GM03348 (cell line): ENCODE results near the gene TET2.

Source experiments
- DNase-seq: peaks from one replicate; pipeline ENCODE4 v3.0.0; 2012; ENCODE audit warnings: low spot score

The TET2 gene

DNA sequence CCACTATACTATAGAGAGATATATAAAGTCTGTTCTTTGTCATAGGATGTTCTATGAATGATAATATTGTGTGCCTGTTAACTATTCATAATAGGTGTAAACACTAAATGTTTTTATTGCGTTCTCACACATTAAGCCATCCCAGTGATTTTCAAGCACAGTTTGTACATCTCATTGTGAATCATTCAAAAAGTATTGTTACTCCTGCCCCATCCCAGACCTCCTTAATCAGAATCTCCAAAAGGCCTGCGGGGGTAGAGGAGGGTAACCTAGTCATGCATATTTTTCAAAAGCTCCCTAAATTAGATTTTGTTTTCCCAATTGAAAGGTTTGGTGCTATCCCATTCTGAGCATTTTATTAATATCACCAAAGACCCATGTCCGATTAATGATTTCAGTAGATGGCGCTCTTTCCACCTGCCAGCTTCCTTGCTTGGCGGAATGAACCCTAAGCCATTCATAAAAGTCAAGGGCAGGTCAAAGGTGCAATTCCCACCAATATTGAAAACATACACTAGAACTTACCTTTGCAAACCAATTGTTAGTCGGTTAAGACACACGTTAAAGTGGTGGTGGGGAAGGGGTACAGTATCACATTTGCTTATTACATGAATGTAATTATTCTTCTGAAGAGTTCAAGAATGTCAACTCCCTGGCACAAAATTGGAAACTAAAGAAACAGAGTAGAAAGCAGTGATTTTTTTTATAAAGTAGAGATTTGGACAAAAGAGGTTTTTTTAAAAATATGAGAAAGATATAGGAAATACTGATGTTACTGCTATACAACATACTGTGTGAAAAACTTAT is 5.8 kb upstream of the TET2 start:
- peak; percentile 48 for DNase-seq

DNA sequence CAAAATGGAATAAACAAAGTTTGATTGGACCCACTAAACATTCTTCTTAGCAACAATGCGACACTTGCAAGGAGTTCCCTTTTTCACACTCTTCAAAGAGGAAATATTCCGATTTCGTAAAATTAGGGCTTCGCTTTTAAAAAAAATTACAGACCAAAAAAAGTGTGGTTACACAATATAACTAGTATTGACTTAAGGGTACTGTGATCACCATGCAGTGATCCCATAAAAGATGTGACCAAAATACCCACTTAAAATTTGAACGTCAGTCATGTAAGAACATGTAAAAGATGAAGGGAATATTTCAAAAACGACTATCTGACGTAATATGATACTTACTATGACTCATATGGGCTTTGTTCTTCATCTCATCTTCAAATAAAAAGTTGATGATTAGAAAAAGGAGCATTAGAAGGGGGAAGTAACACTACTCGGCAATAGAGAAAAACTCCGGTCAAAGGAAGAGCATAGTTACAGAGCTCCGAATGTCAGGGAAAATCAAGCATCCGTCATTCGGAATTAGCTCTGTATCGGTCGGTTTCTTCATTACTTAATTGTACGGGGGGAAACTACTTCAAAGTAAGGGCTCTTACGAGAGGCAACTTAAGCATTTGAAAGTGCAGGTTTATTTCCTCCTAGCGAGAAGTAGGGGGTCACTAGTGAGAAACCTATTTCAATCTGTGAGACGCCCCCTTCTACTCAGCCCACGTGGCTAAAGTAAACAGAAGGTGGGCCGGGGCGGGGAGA is 1.3 kb upstream of the TET2 start:
- no peak for DNase-seq

- no peak for DNase-seq
Measured at GRCh38 chr4:105145903-105146275, 787 bp upstream of the TET2 start.

DNA sequence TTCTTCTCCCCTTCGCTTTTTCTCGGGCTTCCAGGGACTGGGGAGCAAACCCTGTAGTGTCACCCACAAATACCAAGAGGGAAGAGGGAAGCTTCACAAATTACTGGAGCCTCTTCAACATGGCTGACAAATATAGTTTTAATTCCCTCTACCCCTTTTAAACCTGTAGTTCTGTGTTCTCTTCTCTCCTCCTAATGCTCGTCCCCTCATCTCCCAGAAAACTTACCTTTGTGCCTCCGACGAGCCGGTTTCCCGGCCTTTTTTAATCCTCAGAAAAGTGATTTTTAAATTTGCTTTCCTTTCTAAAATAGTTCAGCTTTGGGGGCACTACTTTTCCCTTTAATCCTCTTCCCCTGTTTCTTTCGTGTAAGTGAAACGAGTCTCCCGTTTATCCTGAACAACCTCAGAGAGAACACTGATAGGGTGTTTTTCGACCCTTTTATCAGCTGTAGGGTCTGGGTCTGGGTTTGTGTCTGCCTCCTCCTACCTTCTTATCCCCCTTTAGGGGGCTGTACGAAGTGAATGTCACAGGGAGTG is 408 bp downstream of the TET2 start:
- no peak for DNase-seq

DNA sequence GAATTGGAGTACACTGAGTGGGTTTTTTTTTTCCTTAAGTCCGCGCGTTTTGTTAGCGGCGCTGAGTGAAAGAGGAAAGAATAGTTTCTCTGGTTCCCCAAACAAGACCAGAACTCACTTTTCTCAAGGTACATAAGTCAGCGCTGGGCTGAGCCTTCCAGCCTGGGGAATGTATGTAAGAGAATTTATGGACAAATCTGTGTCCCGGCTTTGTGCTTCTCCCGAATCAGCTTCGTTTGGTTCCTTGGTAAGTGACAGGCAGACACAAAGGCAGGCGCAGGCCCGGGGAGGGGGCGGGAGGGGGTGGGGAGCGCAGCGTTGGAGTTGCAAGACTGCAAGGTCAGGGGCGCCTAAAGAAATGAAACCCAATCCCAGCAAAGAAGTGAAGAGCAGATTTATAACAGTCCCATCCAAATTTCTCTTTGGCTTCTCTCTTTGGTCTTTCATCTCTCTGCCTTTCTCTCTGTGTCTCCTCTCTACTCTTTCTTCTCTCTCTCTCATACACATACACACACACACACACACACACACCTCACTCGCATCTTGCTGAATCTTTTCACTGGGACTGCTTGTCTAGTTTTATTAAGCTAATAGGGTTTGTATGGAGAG is 981 bp downstream of the TET2 start:
- DNase-seq: peak; percentile 30

DNA sequence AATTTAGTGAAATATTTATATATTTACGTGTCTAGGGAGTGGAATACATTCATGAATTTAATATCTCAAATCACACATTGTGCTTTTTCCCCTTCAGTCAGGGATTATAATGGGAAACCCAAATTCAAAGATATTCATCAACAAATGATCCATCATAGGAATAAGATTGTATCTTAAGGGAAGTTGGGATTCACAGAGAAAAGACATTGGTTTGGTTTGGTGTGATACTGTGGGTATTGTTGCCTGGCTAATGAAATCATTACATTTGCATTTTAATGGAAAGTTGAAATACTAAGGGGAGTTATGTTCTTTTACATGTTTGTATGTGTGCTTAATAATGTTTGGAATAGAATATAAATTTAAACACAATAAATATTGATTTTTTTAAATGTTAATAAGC is 1.7 kb downstream of the TET2 start:
- DNase-seq: no peak

DNA sequence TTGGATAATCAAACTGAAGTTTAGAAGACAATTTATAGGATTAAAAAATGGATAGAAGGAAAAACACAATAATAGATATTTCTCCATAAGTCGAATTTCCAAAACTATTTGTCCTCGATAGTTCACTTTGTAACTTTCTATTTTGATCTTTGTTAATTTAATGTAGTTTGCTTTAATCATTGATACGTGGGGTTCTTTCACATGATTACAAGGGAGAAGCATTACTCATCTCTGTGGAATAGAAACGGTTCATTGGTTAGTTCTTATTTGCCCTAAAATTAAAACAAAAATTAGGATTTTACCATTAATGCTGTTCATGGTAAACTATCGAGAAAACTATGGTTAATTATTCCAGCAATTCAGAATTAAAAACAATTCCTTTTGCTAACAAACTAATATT is 2.1 kb downstream of the TET2 start:
- DNase-seq: peak; percentile 14

- no peak for DNase-seq
Measured at GRCh38 chr4:105149771-105150170, 3.1 kb downstream of the TET2 start.

- no peak for DNase-seq
Measured at GRCh38 chr4:105150503-105150902, 3.8 kb downstream of the TET2 start.

- no peak for DNase-seq
Measured at GRCh38 chr4:105153749-105154148, 7.1 kb downstream of the TET2 start.

- DNase-seq: no peak
Measured at GRCh38 chr4:105154576-105154975, 7.9 kb downstream of the TET2 start.

DNA sequence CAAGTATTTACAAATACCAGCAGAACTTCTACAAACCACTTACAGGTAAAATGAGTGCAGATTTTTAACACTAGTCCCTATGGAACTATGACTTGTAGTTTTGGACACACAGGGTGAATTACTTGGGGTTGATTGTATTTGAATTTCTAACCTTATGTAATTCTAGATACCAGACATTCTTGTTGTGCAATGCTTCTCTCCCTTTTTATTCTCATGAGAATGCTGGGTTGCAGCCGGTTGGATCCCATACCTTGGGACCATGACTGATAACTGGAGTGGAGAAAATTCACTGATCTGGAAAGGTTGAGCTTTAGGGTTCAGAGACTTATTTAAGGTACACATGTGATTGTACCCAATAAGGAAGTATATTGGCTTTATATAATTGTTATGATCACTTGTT is 8.8 kb downstream of the TET2 start:
- DNase-seq: peak; percentile 21

DNA sequence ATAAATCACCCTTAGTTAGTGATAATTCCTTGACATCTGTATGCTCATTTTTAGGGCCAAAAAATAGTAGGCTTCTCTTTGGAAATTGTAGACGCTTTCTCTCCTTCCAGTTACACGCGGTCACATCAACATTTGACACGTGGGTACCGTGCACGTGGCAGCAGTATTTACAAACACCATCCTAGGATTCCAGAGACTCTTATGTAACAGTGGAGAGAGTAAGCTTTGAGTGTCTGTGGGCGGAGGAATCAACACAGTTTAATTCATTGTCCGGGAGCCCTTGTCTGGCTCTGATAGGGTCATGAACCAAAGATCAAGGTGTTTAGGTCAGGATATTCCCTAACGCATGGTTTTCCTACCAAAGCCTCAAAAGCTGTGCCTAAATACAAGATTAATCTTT is 12.2 kb downstream of the TET2 start:
- no peak for DNase-seq

DNA sequence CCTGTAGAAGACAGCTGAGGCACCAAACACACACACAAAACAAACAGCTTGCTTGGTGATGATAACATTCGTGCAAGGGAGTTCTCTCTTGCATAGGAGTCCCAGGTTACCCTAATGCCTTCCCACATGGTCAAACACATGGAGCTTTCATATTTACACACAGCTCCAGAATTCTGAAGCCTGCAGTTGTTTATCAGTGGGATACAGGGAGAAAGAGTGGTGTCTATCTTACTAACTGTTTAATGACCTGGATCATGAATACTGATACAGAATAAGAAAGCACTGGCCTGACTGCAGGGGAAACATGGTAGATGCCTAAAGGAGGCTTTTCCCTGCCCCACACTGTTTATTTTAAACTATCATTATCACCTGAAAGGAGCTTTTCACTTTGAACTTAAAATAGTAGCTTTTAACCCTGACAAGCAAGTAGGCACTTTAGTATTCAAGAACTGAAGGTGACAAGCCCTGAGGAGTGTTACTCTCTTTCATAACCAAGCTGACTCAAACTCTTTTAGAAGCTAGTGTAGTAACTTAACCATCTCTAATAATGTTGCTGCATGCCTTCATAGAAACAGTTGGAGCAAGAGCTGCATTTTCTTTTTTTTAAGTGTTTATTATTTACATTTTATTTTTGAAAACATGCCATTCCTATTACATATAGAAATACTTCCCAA is 15.6 kb downstream of the TET2 start:
- DNase-seq: no peak

GRCh38 chr4:105164548-105164947 is 17.9 kb downstream of the TET2 start:
- DNase-seq: no peak

- no peak for DNase-seq
Measured at GRCh38 chr4:105166066-105166465, 19.4 kb downstream of the TET2 start.

DNA sequence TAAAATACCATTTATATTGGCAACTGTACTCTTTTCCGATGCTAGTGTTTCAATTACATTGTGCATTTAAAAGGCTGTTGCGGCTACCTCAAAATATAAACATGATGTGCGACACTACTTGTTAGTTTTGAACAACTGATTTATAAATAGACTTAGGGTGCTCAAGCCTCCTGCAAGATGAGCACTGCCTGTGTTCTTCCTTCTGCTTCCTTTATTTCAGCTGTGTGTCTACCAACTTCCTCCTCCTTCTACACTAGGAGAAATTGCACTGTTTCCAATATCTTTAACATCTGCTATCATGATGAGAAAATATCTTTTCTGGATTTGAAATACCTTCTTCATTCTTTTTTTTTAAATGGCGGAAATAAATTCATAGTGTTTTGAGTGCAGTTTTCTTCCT is 24.0 kb downstream of the TET2 start:
- DNase-seq: no peak

- no peak for DNase-seq
Measured at GRCh38 chr4:105171912-105172311, 25.2 kb downstream of the TET2 start.

- DNase-seq: no peak
Measured at GRCh38 chr4:105174098-105174497, 27.4 kb downstream of the TET2 start.

DNA sequence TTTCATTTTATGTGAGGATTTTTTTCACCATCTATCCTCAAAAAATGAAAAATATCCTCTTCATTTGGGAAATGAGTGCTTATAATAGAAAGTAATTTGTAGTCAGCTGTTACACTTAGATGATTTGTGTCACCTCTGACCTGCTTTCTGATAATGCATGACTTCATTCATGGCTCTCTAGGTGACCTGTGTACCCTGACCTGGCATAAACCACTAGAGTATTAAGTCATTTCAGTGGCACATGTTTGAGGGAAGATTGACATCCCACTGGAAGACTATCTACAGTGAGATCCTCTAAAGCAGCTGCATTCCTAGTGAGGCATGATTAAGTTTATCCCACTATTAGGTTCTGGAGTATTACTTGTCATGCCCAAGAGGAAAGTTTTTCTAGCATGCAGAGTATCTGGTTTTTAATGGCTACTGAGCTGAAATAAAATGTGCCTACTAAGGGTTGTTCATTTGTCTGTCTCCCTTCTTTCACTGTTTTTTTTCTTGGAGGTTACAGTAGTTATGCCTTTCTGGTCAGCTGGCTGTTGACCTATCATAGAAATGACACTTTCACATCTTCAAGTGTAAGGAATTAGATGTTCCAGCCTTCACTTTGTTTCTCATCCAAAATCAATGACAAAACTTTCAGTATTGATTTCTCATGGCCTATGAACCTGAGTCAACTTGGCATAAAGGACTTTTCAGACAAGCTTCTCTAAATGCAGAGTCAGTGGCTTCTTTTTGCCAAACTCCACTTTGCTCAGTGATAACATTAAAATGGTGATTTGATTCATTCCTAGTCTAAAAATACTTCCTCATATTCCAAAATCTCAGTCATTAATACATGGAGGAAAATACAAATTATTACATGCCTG is 33.1 kb downstream of the TET2 start:
- no peak for DNase-seq

DNA sequence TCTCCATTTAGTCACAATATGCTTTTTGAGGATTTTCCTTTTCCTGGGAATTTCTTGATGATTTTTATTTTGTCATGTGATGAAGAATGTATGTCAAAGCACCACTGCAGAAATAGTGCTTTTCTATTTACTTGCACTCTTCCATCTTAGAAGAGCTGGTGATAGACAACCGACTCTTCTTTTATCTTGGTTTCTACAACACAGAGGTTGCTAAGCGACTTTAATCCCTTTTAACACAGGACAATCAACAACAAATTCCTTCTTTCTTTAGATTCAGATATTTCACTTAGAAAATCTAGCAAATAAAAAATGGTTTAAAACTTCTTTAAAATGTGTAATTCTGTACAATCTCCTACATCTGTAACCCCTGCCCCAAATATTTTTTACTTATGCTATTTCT is 34.6 kb downstream of the TET2 start:
- no peak for DNase-seq
